ENCODE measurements around the gene LRRC74A. TPM values are rescaled to one million over a fixed set of nuclear protein-coding genes. Genes with fewer than 3 reads are reported as not detected.

The LRRC74A gene
- total RNA-seq, 2 donors from 2014 or later: not detected

DNA sequence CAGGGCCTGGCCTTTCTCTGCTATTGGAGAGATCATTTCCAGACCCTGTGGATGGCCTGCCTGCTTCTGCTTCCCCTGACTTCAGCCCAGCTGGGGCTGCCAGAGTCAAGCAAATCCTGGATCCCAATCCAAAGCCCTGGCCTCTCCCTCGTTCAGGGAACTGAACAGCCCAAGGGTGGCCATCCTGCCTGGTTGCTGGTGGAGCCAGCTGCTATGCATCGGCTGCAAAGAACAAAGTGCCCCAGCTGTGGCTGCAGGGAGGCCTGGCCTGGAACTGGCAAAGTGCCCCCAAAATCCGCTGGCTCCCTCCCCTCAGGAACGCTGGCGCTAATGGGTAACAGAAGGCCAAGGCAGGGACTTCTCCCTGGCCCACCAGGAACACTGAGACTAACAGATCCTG is 56.4 kb downstream of the LRRC74A start:
- H3K27me3 ChIP-seq: no peaks in the 10 kb centered on the region
- no peaks in the 10 kb centered on the region for H3K9me3 ChIP-seq
- no peak overlapping the region for H3K4me3 ChIP-seq
- H3K9ac ChIP-seq (ENCODE audit: low read depth in 2 of 2, low read length in 2 of 2): no peak overlapping the region
- H3K27ac ChIP-seq: no peak overlapping the region
- intact Hi-C loops (cut with DNase I): no loop called here
- TF ChIP-seq, protein P1, sequence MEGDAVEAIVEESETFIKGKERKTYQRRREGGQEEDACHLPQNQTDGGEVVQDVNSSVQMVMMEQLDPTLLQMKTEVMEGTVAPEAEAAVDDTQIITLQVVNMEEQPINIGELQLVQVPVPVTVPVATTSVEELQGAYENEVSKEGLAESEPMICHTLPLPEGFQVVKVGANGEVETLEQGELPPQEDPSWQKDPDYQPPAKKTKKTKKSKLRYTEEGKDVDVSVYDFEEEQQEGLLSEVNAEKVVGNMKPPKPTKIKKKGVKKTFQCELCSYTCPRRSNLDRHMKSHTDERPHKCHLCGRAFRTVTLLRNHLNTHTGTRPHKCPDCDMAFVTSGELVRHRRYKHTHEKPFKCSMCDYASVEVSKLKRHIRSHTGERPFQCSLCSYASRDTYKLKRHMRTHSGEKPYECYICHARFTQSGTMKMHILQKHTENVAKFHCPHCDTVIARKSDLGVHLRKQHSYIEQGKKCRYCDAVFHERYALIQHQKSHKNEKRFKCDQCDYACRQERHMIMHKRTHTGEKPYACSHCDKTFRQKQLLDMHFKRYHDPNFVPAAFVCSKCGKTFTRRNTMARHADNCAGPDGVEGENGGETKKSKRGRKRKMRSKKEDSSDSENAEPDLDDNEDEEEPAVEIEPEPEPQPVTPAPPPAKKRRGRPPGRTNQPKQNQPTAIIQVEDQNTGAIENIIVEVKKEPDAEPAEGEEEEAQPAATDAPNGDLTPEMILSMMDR (IDR thresholded peaks at IDR 0.05): no peak
- H3K4me1 ChIP-seq: no peaks in the 10 kb centered on the region
- DNase-seq: no peak
- H3K36me3 ChIP-seq: no peaks in the 10 kb centered on the region

DNA sequence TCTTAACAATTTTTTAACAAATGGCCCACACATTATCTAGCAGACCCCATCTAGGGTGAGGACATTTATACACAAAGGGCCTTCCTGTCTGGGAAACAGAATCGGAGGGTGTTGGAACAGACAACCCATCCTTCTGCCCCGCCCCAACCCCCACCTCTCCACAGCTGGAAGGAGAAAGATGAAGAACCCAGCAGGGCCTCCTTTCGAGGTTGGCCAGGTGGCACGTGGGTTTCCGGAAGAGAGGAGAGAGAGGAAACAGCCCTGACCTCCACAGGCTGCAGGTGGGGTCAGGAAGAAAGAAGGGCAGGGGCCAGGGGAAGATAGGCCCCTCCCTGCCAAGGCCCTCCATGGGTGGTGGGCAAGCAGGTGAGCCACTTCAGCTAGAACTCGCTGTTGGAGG is 57.2 kb downstream of the LRRC74A start:
- Histone ChIP-seq H3K9ac (ENCODE audit: low read depth in 2 of 2, low read length in 2 of 2) (no peak overlapping the region), H3K27me3 (no peaks in the 10 kb centered on the region), H3K36me3 (no peaks in the 10 kb centered on the region), H3K27ac (no peak overlapping the region), H3K4me3 (no peak overlapping the region), H3K9me3 (no peaks in the 10 kb centered on the region), H3K4me1 (no peaks in the 10 kb centered on the region)
- intact Hi-C loops (cut with DNase I): no loop called here
- TF ChIP-seq, protein P1 (IDR thresholded peaks at IDR 0.05): no peak
- no peak for DNase-seq

DNA sequence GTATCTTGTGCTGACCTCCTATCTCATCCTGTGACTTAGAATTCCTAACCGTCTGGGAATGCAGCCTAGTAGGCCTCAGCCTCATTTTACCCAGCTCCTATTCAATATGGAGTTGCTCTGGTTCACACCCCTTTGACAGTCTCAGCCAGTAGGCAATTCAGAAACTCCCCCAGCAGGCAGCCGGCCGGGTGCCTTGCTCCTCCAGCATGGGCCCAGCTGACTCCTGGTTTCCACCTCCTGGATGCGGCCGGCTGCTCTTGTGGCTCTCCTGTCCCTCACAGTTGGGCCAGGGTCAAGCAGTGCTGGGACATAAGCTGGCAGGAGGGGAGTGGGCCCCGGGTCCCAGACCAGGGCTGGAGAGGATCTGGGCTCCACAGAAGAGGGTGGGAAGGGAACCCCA is 58.2 kb downstream of the LRRC74A start:
- Histone ChIP-seq H3K4me3 (no peak overlapping the region), H3K27me3 (no peaks in the 10 kb centered on the region), H3K9ac (ENCODE audit: low read depth in 2 of 2, low read length in 2 of 2) (no peak overlapping the region), H3K9me3 (no peaks in the 10 kb centered on the region), H3K36me3 (no peaks in the 10 kb centered on the region), H3K4me1 (no peaks in the 10 kb centered on the region), H3K27ac (no peak overlapping the region)
- no peak for DNase-seq
- intact Hi-C loops (cut with DNase I): no loop called here
- TF ChIP-seq, protein P1 (IDR thresholded peaks at IDR 0.05): no peak

DNA sequence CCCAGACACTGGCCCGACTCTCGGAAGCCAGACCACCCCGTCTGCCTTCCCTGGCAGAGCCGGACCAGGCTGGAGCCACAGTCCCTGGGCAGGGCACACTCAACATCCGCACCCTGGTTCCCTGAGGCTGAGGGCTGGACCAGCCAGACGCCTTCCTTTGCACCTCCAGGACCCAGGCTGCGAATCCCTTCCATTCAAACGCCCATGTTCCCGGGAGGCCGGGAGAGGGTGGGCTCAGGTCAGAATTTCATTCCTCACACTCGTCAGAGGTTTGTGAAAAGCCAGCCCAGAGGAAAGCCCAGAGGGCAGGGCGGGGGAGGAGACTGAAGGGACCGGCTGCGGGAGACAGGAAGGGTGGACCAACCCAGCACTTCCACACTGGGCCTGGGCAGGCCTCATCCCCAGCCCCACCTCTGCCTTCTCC is 58.7 kb downstream of the LRRC74A start:
- Histone ChIP-seq H3K36me3 (no peaks in the 10 kb centered on the region), H3K27me3 (no peaks in the 10 kb centered on the region), H3K9ac (ENCODE audit: low read depth in 2 of 2, low read length in 2 of 2) (no peak overlapping the region), H3K4me1 (no peaks in the 10 kb centered on the region), H3K4me3 (no peak overlapping the region), H3K27ac (no peak overlapping the region), H3K9me3 (no peaks in the 10 kb centered on the region)
- intact Hi-C loops (cut with DNase I): no loop called here
- TF ChIP-seq, protein P1 (IDR thresholded peaks at IDR 0.05): no peak
- no peak for DNase-seq

DNA sequence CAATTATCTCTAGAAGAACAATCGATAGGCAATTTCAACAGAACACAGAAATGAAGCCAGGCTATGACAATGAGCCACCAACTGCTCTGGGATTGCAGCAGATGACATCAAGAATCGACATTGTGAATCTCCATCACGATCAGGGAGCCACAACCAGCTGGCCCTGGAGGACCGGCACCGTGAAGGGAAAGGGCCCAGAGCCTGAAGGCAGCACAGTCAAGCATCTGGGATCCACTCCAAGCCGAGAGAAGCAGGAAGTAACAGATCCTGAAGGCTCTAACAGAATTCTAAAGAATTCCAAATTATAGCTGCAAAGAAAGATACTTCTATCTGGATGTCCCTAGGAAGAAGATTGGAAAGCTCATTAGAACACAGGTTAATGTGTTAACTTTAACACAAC is 61.0 kb downstream of the LRRC74A start:
- Histone ChIP-seq H3K27me3 (no peaks in the 10 kb centered on the region), H3K9me3 (no peaks in the 10 kb centered on the region), H3K9ac (ENCODE audit: low read depth in 2 of 2, low read length in 2 of 2) (no peak overlapping the region), H3K27ac (no peak overlapping the region), H3K4me1 (no peaks in the 10 kb centered on the region), H3K36me3 (no peaks in the 10 kb centered on the region), H3K4me3 (no peak overlapping the region)
- intact Hi-C loops (cut with DNase I): no loop called here
- no peak for DNase-seq
- TF ChIP-seq, protein P1 (IDR thresholded peaks at IDR 0.05): no peak

DNA sequence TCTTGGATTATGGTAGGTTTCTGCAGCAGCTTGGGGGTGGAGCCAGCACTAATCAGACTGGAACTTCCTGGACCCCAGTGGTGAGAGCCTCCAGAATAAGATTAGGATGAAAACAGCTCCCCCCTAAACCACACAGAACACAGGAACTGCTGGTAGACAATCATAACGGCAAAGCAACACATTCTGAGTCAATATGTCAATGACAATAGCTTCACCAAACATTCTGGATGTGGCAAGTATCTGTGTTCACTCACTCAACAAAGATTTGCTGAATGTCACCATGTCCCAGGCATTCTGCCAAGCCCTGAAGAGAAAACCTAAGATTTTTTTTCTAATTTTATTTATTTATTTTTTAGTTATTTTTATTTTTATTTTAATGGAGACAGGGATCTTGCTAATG is 65.2 kb downstream of the LRRC74A start:
- TF ChIP-seq, protein P1 (IDR thresholded peaks at IDR 0.05): no peak
- no peak overlapping the region for H3K4me3 ChIP-seq
- no peaks in the 10 kb centered on the region for H3K9me3 ChIP-seq
- H3K27me3 ChIP-seq: no peaks in the 10 kb centered on the region
- intact Hi-C loops (cut with DNase I): no loop called here
- H3K9ac ChIP-seq (ENCODE audit: low read depth in 2 of 2, low read length in 2 of 2): no peak overlapping the region
- no peak for DNase-seq
- H3K27ac ChIP-seq: no peak overlapping the region
- no peaks in the 10 kb centered on the region for H3K36me3 ChIP-seq
- H3K4me1 ChIP-seq: no peaks in the 10 kb centered on the region

All from colonic mucosa (tissue), 4 donors.